Mammary epithelial cell (primary cell): ENCODE measurements around the gene APOC3.

ENCODE experiments used
- CTCF ChIP-seq, 2 donors: IDR thresholded peaks in 1 of 2; conservative IDR thresholded peaks in 1 of 2; 2 replicates each; pipeline ENCODE4 v1.5.1; 2011 to 2012; ENCODE audit warnings: inconsistent platforms in 2 of 2, low read length in 2 of 2, mild to moderate bottlenecking in 2 of 2, control low read depth in 1 of 2, low read depth in 1 of 2; ENCODE audit not compliant: insufficient read depth in 1 of 2; ENCODE audit errors: extremely low read depth in 1 of 2
- EZH2 ChIP-seq: IDR thresholded peaks from 2 replicates; pipeline ENCODE4 v1.6.1; 2012; ENCODE audit warnings: low read length, inconsistent platforms, borderline replicate concordance

- no peak for TF ChIP-seq CTCF (conservative IDR thresholded peaks at IDR 0.05 in 1 of 2, IDR thresholded peaks at IDR 0.05 in 1 of 2; ENCODE audit: extremely low read depth in 1 of 2, insufficient read depth in 1 of 2, low read depth in 1 of 2, low read length in 2 of 2)
- no peak for TF ChIP-seq EZH2
Measured at GRCh38 chr11:116821050-116821918, 8.4 kb upstream of the APOC3 start.
